ENCODE data around the gene PDILT.
A peak's percentile ranks its signal among the peaks of the same experiment; 100 is the strongest.

PDILT gene

DNA sequence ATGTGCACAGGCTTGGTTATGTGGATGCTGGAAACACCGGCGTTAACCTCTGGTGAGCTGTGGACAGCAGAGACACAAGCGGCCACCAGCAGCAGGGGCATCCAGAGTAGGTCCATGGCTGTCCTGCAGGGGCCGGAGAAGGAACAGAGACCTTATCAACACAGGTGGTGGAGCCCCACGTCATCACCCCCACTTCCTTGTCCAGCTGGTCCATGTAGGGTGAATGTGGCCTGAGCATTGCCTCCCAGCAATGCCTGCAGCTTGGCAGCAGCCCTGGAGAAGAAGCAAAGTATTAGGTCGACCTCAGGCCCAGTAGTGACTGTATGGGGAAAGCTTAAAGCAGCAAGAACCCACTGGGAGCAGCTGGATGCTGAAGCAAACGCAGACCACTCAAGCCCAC lies 5.4 kb downstream of the PDILT start:
- WGBS, 2 donors (ENCODE audit: extremely low coverage in 2 of 2, insufficient read length in 2 of 2, insufficient replicate concordance in 1 of 2) = no CpG with 5 or more reads among the region's 7 CpGs
- Histone ChIP-seq H2BK5ac (ENCODE audit: low read length) (no peak overlapping the region), H4K91ac (ENCODE audit: low read depth, low read length, poor library complexity) (no peak overlapping the region), H3K14ac (ENCODE audit: low read length) (no peak overlapping the region), H2AFZ (ENCODE audit: low read length) (no peak overlapping the region), H2BK12ac (ENCODE audit: low read length) (no peak overlapping the region), H3K36me3 (replicated peaks in 1 of 2; ENCODE audit: control insufficient read depth in 2 of 2, insufficient read depth in 2 of 2, low read length in 2 of 2) (no peaks in the 10 kb centered on the region), H3K79me1 (ENCODE audit: low read depth, low read length) (no peaks in the 10 kb centered on the region), H2BK120ac (ENCODE audit: low read depth, low read length) (no peak overlapping the region), H2AK5ac (ENCODE audit: low read depth, low read length) (no peak overlapping the region), H2BK15ac (ENCODE audit: low read length) (no peak overlapping the region), H3K4me2 (ENCODE audit: insufficient read depth, low read length, poor library complexity, severe bottlenecking) (no peak overlapping the region), H3K4me1 (ENCODE audit: control insufficient read depth in 2 of 2, insufficient read depth in 1 of 2, low read depth in 1 of 2, low read length in 2 of 2) (peaks cover 0 to 3% of the 10 kb centered on the region in 2 donors), H3K23ac (ENCODE audit: low read depth, low read length, poor library complexity) (no peak overlapping the region), H3K27me3 (ENCODE audit: control insufficient read depth in 3 of 3, insufficient read depth in 3 of 3, low read depth in 1 of 3, low read length in 3 of 3) (no peaks in the 10 kb centered on the region), H4K8ac (ENCODE audit: low read depth, low read length) (no peak overlapping the region), H3K9ac (ENCODE audit: low read depth, low read length, poor library complexity) (no peak overlapping the region), H3K18ac (ENCODE audit: low read length) (no peak overlapping the region), H3K4ac (ENCODE audit: low read length) (no peak overlapping the region), H3K27ac (replicated peaks; ENCODE audit: low read length) (no peak overlapping the region), H3K9me3 (replicated peaks in 1 of 2; ENCODE audit: control insufficient read depth in 2 of 2, insufficient read depth in 1 of 2, low read depth in 1 of 2, low read length in 2 of 2) (no peaks in the 10 kb centered on the region), H3K4me3 (ENCODE audit: low read length in 2 of 2) (no peak overlapping the region)
- no peak for DNase-seq (ENCODE audit: low spot score)

DNA sequence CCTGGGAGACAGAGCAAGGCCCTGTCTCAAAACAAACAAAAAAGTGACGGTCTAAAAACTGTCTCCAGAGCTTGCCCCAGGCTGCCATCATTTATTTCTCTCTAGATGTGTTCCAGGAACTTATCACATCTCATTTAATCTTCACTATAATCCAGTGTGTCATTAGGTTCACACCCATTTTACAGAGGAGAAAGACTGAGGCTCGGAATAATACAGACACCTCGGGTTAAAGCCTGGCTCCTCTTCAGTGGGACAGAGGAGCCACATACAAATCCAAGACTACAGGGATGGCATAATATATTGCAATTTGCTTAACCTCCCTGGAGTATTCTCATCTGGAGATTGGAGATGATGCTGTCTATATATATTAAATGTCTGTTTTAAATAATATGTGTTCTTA lies 5.9 kb downstream of the PDILT start:
- Histone ChIP-seq H3K23ac (ENCODE audit: low read depth, low read length, poor library complexity) (no peak overlapping the region), H4K8ac (ENCODE audit: low read depth, low read length) (no peak overlapping the region), H3K27me3 (ENCODE audit: control insufficient read depth in 3 of 3, insufficient read depth in 3 of 3, low read depth in 1 of 3, low read length in 3 of 3) (no peaks in the 10 kb centered on the region), H2BK15ac (ENCODE audit: low read length) (no peak overlapping the region), H3K4me1 (ENCODE audit: control insufficient read depth in 2 of 2, insufficient read depth in 1 of 2, low read depth in 1 of 2, low read length in 2 of 2) (peaks cover 0 to 3% of the 10 kb centered on the region in 2 donors), H3K4me3 (ENCODE audit: low read length in 2 of 2) (no peak overlapping the region), H2BK5ac (ENCODE audit: low read length) (no peak overlapping the region), H3K4ac (ENCODE audit: low read length) (no peak overlapping the region), H3K9ac (ENCODE audit: low read depth, low read length, poor library complexity) (no peak overlapping the region), H3K18ac (ENCODE audit: low read length) (no peak overlapping the region), H4K91ac (ENCODE audit: low read depth, low read length, poor library complexity) (no peak overlapping the region), H2BK120ac (ENCODE audit: low read depth, low read length) (no peak overlapping the region), H3K4me2 (ENCODE audit: insufficient read depth, low read length, poor library complexity, severe bottlenecking) (no peak overlapping the region), H3K9me3 (replicated peaks in 1 of 2; ENCODE audit: control insufficient read depth in 2 of 2, insufficient read depth in 1 of 2, low read depth in 1 of 2, low read length in 2 of 2) (no peaks in the 10 kb centered on the region), H2AK5ac (ENCODE audit: low read depth, low read length) (no peak overlapping the region), H2BK12ac (ENCODE audit: low read length) (no peak overlapping the region), H3K27ac (replicated peaks; ENCODE audit: low read length) (no peak overlapping the region), H3K14ac (ENCODE audit: low read length) (no peak overlapping the region), H3K79me1 (ENCODE audit: low read depth, low read length) (no peaks in the 10 kb centered on the region), H2AFZ (ENCODE audit: low read length) (no peak overlapping the region), H3K36me3 (replicated peaks in 1 of 2; ENCODE audit: control insufficient read depth in 2 of 2, insufficient read depth in 2 of 2, low read length in 2 of 2) (no peaks in the 10 kb centered on the region)
- no CpG with 5 or more reads among the region's 3 CpGs for WGBS, 2 donors (ENCODE audit: extremely low coverage in 2 of 2, insufficient read length in 2 of 2, insufficient replicate concordance in 1 of 2)
- DNase-seq (ENCODE audit: low spot score) = no peak

DNA sequence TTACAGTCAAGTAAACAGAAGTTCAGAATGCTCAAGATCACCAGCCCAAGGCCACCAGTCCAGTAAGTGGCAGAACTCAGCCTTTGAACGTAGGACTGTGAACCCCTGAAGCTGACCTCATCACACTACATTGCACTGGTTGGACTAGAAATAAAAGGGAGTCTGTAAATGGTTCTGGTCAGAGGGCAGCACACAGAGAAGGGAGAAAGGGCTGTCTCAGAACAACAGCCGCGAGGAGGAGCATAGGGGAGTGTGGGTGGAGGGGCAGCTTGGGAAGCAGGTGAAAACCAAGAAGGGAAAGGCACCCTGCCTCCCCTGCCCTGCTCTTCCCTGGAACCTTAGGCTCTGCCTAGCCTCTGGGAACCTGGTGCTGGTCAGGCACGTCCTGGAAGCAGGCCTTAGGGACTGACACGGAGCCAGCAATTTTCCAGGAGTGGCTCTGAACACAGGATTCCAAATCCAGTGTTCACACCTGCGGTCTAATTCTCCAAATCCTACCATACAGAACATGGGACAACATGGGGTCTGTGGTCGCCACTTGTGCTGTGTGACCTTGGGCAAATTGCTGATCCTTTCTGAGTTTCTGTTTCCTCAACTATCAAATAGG lies 7.0 kb downstream of the PDILT start:
- DNase-seq (ENCODE audit: low spot score) = no peak
- no peak overlapping the region for H3K27ac ChIP-seq (replicated peaks; ENCODE audit: low read length)
- no peaks in the 10 kb centered on the region for H3K9me3 ChIP-seq (replicated peaks in 1 of 2; ENCODE audit: control insufficient read depth in 2 of 2, insufficient read depth in 1 of 2, low read depth in 1 of 2, low read length in 2 of 2)
- no peak overlapping the region for H4K8ac ChIP-seq (ENCODE audit: low read depth, low read length)
- no peak overlapping the region for H2AFZ ChIP-seq (ENCODE audit: low read length)
- H3K36me3 ChIP-seq (replicated peaks in 1 of 2; ENCODE audit: control insufficient read depth in 2 of 2, insufficient read depth in 2 of 2, low read length in 2 of 2) = no peaks in the 10 kb centered on the region
- H3K27me3 ChIP-seq (ENCODE audit: control insufficient read depth in 3 of 3, insufficient read depth in 3 of 3, low read depth in 1 of 3, low read length in 3 of 3) = no peaks in the 10 kb centered on the region
- H3K14ac ChIP-seq (ENCODE audit: low read length) = no peak overlapping the region
- no peak overlapping the region for H3K4ac ChIP-seq (ENCODE audit: low read length)
- no peak overlapping the region for H2BK5ac ChIP-seq (ENCODE audit: low read length)
- peak overlapping the region; percentile 54 for H3K9ac ChIP-seq (ENCODE audit: low read depth, low read length, poor library complexity)
- peaks cover 0 to 3% of the 10 kb centered on the region in 2 donors for H3K4me1 ChIP-seq (ENCODE audit: control insufficient read depth in 2 of 2, insufficient read depth in 1 of 2, low read depth in 1 of 2, low read length in 2 of 2)
- no peak overlapping the region for H2BK120ac ChIP-seq (ENCODE audit: low read depth, low read length)
- no peaks in the 10 kb centered on the region for H3K79me1 ChIP-seq (ENCODE audit: low read depth, low read length)
- H4K91ac ChIP-seq (ENCODE audit: low read depth, low read length, poor library complexity) = no peak overlapping the region
- H2AK5ac ChIP-seq (ENCODE audit: low read depth, low read length) = peak overlapping the region; percentile 23
- H3K4me2 ChIP-seq (ENCODE audit: insufficient read depth, low read length, poor library complexity, severe bottlenecking) = no peak overlapping the region
- no peak overlapping the region for H3K4me3 ChIP-seq (ENCODE audit: low read length in 2 of 2)
- WGBS, 2 donors (ENCODE audit: extremely low coverage in 2 of 2, insufficient read length in 2 of 2, insufficient replicate concordance in 1 of 2) = no CpG with 5 or more reads among the region's 7 CpGs
- no peak overlapping the region for H2BK15ac ChIP-seq (ENCODE audit: low read length)
- H2BK12ac ChIP-seq (ENCODE audit: low read length) = no peak overlapping the region
- H3K18ac ChIP-seq (ENCODE audit: low read length) = peak overlapping the region; percentile 36
- H3K23ac ChIP-seq (ENCODE audit: low read depth, low read length, poor library complexity) = no peak overlapping the region

DNA sequence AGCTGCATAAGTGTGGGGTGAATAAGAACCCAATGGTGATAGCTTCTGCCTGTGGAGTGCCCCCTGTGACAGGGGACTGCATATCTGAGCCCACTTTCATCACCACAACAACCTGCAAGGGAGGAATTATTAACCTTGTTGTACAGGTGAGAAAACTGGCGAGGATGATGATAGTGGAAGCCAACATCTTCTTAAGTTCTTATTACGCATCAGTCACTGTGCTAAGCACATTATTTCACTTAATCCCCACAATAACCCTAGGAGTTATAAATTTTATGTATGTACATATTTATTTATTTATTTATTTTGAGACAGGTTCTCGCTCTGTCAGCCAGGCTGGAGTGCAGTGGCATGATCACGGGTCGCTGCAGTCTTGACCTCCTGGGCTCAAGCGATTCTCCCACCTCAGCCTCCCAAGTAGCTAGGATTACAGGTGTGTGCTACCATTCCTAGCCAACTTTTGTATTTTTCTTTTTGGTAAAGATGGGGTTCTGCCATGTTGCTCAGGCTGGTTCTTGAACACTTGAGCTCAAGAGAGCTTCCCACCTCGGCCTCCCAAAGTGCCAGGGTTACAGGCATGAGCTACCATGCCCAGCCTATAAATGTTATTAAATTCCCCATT lies 7.6 kb downstream of the PDILT start:
- Histone ChIP-seq H3K4me1 (ENCODE audit: control insufficient read depth in 2 of 2, insufficient read depth in 1 of 2, low read depth in 1 of 2, low read length in 2 of 2) (peaks cover 0 to 3% of the 10 kb centered on the region in 2 donors), H2AK5ac (ENCODE audit: low read depth, low read length) (no peak overlapping the region), H3K18ac (ENCODE audit: low read length) (no peak overlapping the region), H2BK15ac (ENCODE audit: low read length) (no peak overlapping the region), H3K4me2 (ENCODE audit: insufficient read depth, low read length, poor library complexity, severe bottlenecking) (no peak overlapping the region), H2BK120ac (ENCODE audit: low read depth, low read length) (no peak overlapping the region), H3K27ac (replicated peaks; ENCODE audit: low read length) (no peak overlapping the region), H2AFZ (ENCODE audit: low read length) (no peak overlapping the region), H3K79me1 (ENCODE audit: low read depth, low read length) (no peaks in the 10 kb centered on the region), H2BK5ac (ENCODE audit: low read length) (no peak overlapping the region), H3K23ac (ENCODE audit: low read depth, low read length, poor library complexity) (no peak overlapping the region), H2BK12ac (ENCODE audit: low read length) (no peak overlapping the region), H3K36me3 (replicated peaks in 1 of 2; ENCODE audit: control insufficient read depth in 2 of 2, insufficient read depth in 2 of 2, low read length in 2 of 2) (no peaks in the 10 kb centered on the region), H4K8ac (ENCODE audit: low read depth, low read length) (no peak overlapping the region), H3K4ac (ENCODE audit: low read length) (no peak overlapping the region), H4K91ac (ENCODE audit: low read depth, low read length, poor library complexity) (no peak overlapping the region), H3K9ac (ENCODE audit: low read depth, low read length, poor library complexity) (no peak overlapping the region), H3K9me3 (replicated peaks in 1 of 2; ENCODE audit: control insufficient read depth in 2 of 2, insufficient read depth in 1 of 2, low read depth in 1 of 2, low read length in 2 of 2) (no peaks in the 10 kb centered on the region), H3K14ac (ENCODE audit: low read length) (no peak overlapping the region), H3K27me3 (ENCODE audit: control insufficient read depth in 3 of 3, insufficient read depth in 3 of 3, low read depth in 1 of 3, low read length in 3 of 3) (no peaks in the 10 kb centered on the region), H3K4me3 (ENCODE audit: low read length in 2 of 2) (no peak overlapping the region)
- WGBS, 2 donors (ENCODE audit: extremely low coverage in 2 of 2, insufficient read length in 2 of 2, insufficient replicate concordance in 1 of 2) = no CpG with 5 or more reads among the region's 7 CpGs
- no peak for DNase-seq (ENCODE audit: low spot score)

Measured in neuronal stem cell (in vitro differentiated cells).